RWPE1 (cell line): ENCODE results near the gene TAF4.

Experiments
- CTCF ChIA-PET: fragments of 350-600 bp; sonication (Branson Sonifier 250); formaldehyde crosslinking; extraction: SDS; loops from one replicate; lab custom pipeline; 2021; lab: Yijun Ruan, JAX
- POLR2A ChIA-PET: fragments of 400-600 bp; formaldehyde crosslinking; extraction: SDS; loops from one replicate; lab custom pipeline; 2020; ENCODE audit warnings: antibody characterized with exemption; ENCODE audit not compliant: low non-redundant PET; lab: Yijun Ruan, JAX
- DNase-seq: peaks from one replicate; pipeline ENCODE4 v3.0.0; 2012; ENCODE audit warnings: low spot score
- H3K27ac ChIP-seq: fragments of 450-650 bp; 2 replicates; pipeline ENCODE4 v1.5.1; 2017
- TF ChIP-seq, protein P1 (sequence below): fragments of 450-650 bp; conservative IDR thresholded peaks from 2 replicates; pipeline ENCODE4 v1.5.1; 2017; ENCODE audit warnings: low read depth, mild to moderate bottlenecking

TAF4 gene

GRCh38 chr20:62068997-62069396 is 3.3 kb upstream of the TAF4 start:
- DNase-seq = no peak
- TF ChIP-seq, protein P1, sequence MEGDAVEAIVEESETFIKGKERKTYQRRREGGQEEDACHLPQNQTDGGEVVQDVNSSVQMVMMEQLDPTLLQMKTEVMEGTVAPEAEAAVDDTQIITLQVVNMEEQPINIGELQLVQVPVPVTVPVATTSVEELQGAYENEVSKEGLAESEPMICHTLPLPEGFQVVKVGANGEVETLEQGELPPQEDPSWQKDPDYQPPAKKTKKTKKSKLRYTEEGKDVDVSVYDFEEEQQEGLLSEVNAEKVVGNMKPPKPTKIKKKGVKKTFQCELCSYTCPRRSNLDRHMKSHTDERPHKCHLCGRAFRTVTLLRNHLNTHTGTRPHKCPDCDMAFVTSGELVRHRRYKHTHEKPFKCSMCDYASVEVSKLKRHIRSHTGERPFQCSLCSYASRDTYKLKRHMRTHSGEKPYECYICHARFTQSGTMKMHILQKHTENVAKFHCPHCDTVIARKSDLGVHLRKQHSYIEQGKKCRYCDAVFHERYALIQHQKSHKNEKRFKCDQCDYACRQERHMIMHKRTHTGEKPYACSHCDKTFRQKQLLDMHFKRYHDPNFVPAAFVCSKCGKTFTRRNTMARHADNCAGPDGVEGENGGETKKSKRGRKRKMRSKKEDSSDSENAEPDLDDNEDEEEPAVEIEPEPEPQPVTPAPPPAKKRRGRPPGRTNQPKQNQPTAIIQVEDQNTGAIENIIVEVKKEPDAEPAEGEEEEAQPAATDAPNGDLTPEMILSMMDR = no peak
- ChIA-PET POLR2A (interaction anchor here (1.9 kb wide), 1 partner anchor 53 kb away, joined by 5 read pairs; the partner anchor contains the start of gene LSM14B), CTCF (interaction anchor here (0.5 to 0.8 kb wide), 3 partner anchors 67 to 575 kb away, joined by 3 to 5 read pairs (median 3); no protein-coding TSS in a partner anchor)
- no peak overlapping the region for H3K27ac ChIP-seq

DNA sequence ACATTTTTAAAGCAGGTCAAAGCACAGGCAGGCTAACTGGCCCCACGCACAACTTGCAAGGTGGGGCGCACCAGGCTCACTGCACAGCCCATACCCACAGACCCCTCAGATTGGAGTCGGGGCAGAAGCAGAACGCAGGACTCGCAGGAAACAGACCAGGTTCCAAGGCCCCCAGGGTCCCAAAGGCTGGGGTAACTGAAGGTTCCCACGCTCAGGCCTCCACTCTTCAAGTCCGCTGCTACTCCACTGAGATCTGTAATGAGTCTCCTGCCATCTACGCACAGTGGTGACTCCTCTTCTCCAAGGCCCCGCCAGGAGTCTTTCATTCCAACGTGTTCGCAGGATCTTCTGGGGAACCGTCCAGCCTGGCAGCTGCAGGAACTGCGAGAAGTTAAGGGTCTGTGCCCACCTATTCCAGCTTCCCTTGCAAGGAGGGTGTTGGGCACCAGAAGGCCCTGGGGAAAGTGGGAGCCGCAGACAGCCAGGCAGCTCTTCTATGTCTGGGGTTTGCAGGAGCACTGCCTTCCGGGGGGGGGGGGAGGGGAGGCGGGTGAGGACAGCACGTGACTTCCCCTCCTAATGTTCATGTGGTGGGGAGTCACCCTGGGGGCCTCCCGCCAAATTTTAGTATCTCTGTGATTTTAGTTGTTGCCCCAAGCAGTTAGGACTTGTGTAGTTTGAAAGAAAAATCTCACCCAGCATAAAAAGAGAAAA is 2.0 kb upstream of the TAF4 start:
- no peak for DNase-seq
- H3K27ac ChIP-seq = no peak overlapping the region
- TF ChIP-seq, protein P1 = no peak
- ChIA-PET POLR2A (interaction anchor here (1.9 kb wide), 1 partner anchor 55 kb away, joined by 5 read pairs; the partner anchor contains the start of gene LSM14B), CTCF (interaction anchor here (0.9 to 1.8 kb wide), 2 partner anchors 53 to 54 kb away, joined by 3 to 5 read pairs; no protein-coding TSS in a partner anchor)

DNA sequence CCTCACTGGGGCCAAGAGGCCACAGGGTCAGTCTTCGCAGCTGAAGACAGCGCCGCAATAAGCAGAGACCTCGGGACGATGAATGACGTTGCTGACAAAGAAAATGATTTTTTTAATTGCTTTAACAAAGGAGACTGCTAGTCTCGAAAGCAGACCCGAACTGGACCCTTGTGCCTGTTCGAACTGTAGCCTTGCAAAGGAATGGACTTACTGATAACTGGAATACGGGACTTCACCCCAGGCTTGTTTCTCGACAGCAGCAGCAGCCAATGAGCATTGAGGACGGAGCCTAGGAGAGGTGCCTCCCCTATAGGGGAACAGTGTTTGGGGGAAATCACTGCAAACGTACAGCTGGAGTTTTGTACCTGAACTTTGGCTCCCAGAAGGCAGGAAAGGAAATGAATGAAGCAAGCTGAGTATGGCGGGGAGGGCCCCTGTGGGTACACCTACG is 1.3 kb upstream of the TAF4 start:
- ChIA-PET POLR2A (interaction anchor here (0.7 to 1.9 kb wide), 5 partner anchors 50 to 59 kb away, joined by 4 to 12 read pairs (median 6); partner anchors contain the start of gene LSM14B), CTCF (interaction anchor here (0.7 to 1.8 kb wide), 5 partner anchors 54 to 1801 kb away, joined by 3 to 9 read pairs (median 4); partner anchors contain the start of gene PSMA7)
- TF ChIP-seq, protein P1 = no peak
- H3K27ac ChIP-seq = peak overlapping the region; percentile 83
- no peak for DNase-seq

DNA sequence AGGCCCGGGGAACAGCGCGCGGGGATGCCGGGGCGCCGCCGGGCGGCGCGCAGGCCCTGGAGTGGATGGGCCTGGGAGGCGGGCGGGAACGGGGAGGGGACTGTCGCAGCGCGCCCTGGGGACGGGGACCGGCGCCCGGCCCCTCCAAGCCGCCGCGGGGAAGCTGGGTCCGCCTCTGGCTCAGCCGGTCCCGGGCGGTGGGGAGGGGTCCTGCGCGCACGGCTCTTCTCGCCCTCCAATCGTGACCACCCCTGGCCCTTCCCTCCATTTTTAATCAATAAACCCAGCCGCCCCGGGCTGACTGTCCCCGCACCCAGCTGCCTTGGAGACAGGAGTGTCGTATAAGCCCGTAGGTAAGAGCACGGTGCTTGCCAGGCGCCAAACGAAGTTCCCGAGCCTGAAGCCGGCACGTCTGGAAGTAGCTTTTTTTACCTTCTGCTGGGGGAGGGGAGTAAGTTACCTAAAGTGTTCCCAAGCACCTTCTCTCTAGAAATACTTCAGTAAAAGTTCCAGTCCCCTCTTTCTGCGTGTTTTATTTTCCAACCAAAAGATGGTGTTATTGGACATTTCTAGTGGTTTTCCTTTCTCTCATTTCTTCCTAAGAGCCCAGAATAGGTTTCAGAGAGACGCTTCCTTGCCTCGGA is 780 bp upstream of the TAF4 start:
- TF ChIP-seq, protein P1 = no peak
- ChIA-PET POLR2A (interaction anchor here (0.5 to 1.6 kb wide), 5 partner anchors 51 to 154 kb away, joined by 4 to 12 read pairs (median 6); partner anchors contain the start of gene LSM14B), CTCF (interaction anchor here (0.6 to 1.8 kb wide), 7 partner anchors 26 to 1801 kb away, joined by 3 to 9 read pairs (median 3); partner anchors contain the start of gene PSMA7)
- peak overlapping the region; percentile 83 for H3K27ac ChIP-seq
- DNase-seq = peak; percentile 66

DNA sequence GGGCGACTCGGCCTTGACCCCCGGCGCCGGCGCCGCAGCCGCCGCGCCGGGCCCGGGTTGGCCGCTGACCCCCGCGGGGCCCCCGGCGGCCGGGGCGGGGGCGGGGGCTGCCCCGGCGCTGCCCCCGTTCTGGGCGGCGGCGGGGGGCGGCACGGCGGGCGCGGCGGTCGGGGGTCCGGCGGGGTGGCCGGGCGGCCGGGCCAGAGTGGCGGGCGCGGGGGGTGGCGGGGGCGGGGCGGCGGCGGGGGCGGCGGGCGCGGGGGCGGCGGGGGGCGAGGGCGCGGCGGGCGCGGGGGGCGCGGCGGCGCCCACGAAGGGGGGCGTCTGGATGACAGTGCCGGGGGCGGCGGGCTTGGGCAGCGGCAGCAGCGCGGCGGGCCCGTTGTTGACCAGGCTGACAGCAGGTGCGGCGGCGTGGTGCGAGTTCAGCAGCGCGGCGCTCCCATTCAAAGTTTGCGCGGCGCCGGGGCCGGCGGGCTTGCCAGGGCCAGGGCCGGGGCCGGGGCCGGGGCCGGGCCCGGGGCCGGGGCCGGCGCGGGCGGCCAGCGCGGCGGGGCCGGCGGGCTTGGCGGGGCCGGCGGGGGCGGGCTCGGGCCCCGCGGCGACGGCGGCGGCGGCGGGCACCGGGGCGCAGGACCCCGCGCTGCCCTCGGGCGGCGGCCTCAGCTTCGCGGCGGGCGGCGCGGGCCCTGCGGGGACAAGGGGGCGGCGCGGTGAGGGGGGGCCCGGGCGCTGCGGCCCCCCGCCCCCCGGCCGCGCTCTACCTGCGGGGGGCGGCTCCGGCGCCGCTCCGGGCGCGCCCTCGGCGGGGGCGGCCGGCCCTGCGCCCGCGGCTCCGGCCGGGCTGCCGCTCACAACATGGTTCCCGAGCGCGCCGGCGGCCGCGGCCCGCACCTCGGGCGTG is 659 bp downstream of the TAF4 start:
- TF ChIP-seq, protein P1 = no peak
- POLR2A ChIA-PET = interaction anchor here (1.5 to 1.6 kb wide), 2 partner anchors 54 to 57 kb away, joined by 7 to 12 read pairs; partner anchors contain the start of gene LSM14B
- CTCF ChIA-PET = interaction anchor here (0.6 to 1.6 kb wide), 4 partner anchors 54 to 348 kb away, joined by 3 to 4 read pairs (median 4); partner anchors contain the start of gene PSMA7
- DNase-seq = peak; percentile 42
- peak overlapping the region; percentile 83 for H3K27ac ChIP-seq
